Ishikawa (cell line): ENCODE measurements around the gene IFIT5.

ENCODE experiments used
- EP300 ChIP-seq: IDR thresholded peaks from 2 replicates; pipeline ENCODE4 v1.6.1; 2012; ENCODE audit warnings: borderline replicate concordance
- FOXM1 ChIP-seq: IDR thresholded peaks from 2 replicates; pipeline ENCODE4 v1.6.1; 2012; ENCODE audit warnings: low read depth, borderline replicate concordance
- NFIC ChIP-seq: IDR thresholded peaks from 2 replicates; pipeline ENCODE4 v1.6.1; 2012
- RAD21 ChIP-seq: IDR thresholded peaks from 2 replicates; pipeline ENCODE4 v1.6.1; 2012; ENCODE audit warnings: low read depth
- TAF1 ChIP-seq: IDR thresholded peaks from 2 replicates; pipeline ENCODE4 v1.6.1; 2012; ENCODE audit warnings: low read depth, mild to moderate bottlenecking
- TF ChIP-seq, protein P1 (sequence below): IDR thresholded peaks from 2 replicates; pipeline ENCODE4 v1.6.1; 2012
- TF ChIP-seq, protein P2 (sequence below): IDR thresholded peaks from 2 replicates; pipeline ENCODE4 v1.6.1; 2012

DNA sequence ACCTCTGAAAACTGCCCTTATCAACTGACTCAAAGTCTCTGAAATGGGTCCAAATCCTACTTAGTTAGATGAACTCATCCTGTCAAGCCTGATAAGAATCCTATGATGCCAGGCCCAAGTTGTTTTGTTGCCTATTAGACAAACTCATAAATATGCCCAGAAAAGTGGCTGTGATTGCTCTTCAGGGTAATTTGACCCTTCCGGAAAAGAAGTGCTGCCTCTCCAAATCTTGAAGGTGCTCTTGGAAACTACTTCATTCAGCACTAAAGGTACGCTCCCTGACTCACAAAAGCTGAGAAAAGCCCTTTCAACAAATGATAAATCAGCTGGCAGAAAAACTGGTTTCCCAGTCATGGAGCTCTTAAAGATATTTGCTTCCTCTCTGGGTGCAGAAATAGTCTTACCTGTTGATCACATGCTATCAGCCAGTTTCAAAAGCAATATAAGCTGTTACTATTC is 6.7 kb downstream of the IFIT5 start:
- TF ChIP-seq, protein P1, sequence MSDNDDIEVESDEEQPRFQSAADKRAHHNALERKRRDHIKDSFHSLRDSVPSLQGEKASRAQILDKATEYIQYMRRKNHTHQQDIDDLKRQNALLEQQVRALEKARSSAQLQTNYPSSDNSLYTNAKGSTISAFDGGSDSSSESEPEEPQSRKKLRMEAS: no peak
- no peak for TF ChIP-seq RAD21
- no peak for TF ChIP-seq EP300
- TF ChIP-seq NFIC: no peak
- TF ChIP-seq, protein P2, sequence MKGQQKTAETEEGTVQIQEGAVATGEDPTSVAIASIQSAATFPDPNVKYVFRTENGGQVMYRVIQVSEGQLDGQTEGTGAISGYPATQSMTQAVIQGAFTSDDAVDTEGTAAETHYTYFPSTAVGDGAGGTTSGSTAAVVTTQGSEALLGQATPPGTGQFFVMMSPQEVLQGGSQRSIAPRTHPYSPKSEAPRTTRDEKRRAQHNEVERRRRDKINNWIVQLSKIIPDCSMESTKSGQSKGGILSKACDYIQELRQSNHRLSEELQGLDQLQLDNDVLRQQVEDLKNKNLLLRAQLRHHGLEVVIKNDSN: no peak
- TF ChIP-seq TAF1: no peak
- TF ChIP-seq FOXM1: no peak
